SK-N-SH (cell line): ENCODE measurements around the gene HSPA14.

ENCODE experiments used
- CHD2 ChIP-seq: fragments of 150-350 bp; IDR thresholded peaks from 2 replicates; pipeline ENCODE4 v1.6.1; 2018; ENCODE audit warnings: low read length; ENCODE audit not compliant: partially characterized antibody
- ELF1 ChIP-seq: IDR thresholded peaks from 2 replicates; pipeline ENCODE4 v1.4.0; 2012
- EP300 ChIP-seq, 2 experiments: IDR thresholded peaks; 2 replicates each; pipeline versions ENCODE4 v1.4.0 to v1.6.1; 2012; ENCODE audit warnings: borderline replicate concordance in 1 of 2, low read depth in 1 of 2, low read length in 1 of 2
- GABPA ChIP-seq: IDR thresholded peaks from 2 replicates; pipeline ENCODE4 v1.4.0; 2012; ENCODE audit warnings: low read depth, mild to moderate bottlenecking
- JUND ChIP-seq: IDR thresholded peaks from 2 replicates; pipeline ENCODE4 v1.4.0; 2012
- NFIC ChIP-seq: IDR thresholded peaks from 2 replicates; pipeline ENCODE4 v1.4.0; 2012; ENCODE audit warnings: borderline replicate concordance
- SMC3 ChIP-seq: IDR thresholded peaks from 2 replicates; pipeline ENCODE4 v1.6.1; 2012; ENCODE audit warnings: low read depth, low read length, improper control_type of control experiment
- TAF1 ChIP-seq: IDR thresholded peaks from 2 replicates; pipeline ENCODE4 v1.6.1; 2012; ENCODE audit warnings: low read depth, mild to moderate bottlenecking, low read length, moderate library complexity, borderline replicate concordance
- TF ChIP-seq, protein P1 (sequence below): fragments of 200-600 bp; sonication (generic); IDR thresholded peaks from 2 replicates; pipeline ENCODE4 v1.6.1; 2017; ENCODE audit warnings: antibody characterized with exemption, mild to moderate bottlenecking, moderate library complexity
- TF ChIP-seq, protein P2 (sequence below): fragments of 150-350 bp; IDR thresholded peaks from 2 replicates; pipeline ENCODE4 v1.6.1; 2017; ENCODE audit warnings: antibody characterized with exemption, low read length, low read depth, borderline replicate concordance
- TF ChIP-seq, protein P3 (sequence below): IDR thresholded peaks from 2 replicates; pipeline ENCODE4 v1.6.1; 2012; ENCODE audit warnings: mild to moderate bottlenecking, low read depth, low read length, moderate library complexity
- TF ChIP-seq, protein P4 (sequence below): IDR thresholded peaks from 2 replicates; pipeline ENCODE4; 2012

DNA sequence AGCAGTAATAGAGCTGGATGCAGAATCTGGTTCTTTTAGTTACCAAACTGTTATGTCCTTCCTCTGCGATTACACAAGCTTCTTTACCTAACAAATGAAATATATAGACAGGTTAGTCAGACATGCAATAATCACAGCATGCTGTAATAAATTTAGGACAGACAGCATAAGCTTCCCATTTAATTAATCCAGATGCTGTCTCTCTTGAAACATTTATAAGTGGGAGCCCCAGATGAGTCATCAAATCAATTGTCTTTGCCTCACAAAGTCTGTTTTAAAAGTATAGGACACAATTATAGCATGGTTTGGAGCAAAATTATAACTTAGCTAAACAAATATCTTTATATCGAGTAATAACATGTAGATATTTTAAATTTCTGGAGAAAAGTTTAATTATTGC, 1.9 kb upstream of the HSPA14 start:
- TF ChIP-seq, protein P1, sequence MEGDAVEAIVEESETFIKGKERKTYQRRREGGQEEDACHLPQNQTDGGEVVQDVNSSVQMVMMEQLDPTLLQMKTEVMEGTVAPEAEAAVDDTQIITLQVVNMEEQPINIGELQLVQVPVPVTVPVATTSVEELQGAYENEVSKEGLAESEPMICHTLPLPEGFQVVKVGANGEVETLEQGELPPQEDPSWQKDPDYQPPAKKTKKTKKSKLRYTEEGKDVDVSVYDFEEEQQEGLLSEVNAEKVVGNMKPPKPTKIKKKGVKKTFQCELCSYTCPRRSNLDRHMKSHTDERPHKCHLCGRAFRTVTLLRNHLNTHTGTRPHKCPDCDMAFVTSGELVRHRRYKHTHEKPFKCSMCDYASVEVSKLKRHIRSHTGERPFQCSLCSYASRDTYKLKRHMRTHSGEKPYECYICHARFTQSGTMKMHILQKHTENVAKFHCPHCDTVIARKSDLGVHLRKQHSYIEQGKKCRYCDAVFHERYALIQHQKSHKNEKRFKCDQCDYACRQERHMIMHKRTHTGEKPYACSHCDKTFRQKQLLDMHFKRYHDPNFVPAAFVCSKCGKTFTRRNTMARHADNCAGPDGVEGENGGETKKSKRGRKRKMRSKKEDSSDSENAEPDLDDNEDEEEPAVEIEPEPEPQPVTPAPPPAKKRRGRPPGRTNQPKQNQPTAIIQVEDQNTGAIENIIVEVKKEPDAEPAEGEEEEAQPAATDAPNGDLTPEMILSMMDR, result no peak
- no peak for TF ChIP-seq TAF1
- TF ChIP-seq NFIC, result no peak
- TF ChIP-seq, protein P2, sequence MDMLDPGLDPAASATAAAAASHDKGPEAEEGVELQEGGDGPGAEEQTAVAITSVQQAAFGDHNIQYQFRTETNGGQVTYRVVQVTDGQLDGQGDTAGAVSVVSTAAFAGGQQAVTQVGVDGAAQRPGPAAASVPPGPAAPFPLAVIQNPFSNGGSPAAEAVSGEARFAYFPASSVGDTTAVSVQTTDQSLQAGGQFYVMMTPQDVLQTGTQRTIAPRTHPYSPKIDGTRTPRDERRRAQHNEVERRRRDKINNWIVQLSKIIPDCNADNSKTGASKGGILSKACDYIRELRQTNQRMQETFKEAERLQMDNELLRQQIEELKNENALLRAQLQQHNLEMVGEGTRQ, result no peak
- TF ChIP-seq GABPA, result no peak
- no peak for TF ChIP-seq ELF1
- TF ChIP-seq, protein P3, sequence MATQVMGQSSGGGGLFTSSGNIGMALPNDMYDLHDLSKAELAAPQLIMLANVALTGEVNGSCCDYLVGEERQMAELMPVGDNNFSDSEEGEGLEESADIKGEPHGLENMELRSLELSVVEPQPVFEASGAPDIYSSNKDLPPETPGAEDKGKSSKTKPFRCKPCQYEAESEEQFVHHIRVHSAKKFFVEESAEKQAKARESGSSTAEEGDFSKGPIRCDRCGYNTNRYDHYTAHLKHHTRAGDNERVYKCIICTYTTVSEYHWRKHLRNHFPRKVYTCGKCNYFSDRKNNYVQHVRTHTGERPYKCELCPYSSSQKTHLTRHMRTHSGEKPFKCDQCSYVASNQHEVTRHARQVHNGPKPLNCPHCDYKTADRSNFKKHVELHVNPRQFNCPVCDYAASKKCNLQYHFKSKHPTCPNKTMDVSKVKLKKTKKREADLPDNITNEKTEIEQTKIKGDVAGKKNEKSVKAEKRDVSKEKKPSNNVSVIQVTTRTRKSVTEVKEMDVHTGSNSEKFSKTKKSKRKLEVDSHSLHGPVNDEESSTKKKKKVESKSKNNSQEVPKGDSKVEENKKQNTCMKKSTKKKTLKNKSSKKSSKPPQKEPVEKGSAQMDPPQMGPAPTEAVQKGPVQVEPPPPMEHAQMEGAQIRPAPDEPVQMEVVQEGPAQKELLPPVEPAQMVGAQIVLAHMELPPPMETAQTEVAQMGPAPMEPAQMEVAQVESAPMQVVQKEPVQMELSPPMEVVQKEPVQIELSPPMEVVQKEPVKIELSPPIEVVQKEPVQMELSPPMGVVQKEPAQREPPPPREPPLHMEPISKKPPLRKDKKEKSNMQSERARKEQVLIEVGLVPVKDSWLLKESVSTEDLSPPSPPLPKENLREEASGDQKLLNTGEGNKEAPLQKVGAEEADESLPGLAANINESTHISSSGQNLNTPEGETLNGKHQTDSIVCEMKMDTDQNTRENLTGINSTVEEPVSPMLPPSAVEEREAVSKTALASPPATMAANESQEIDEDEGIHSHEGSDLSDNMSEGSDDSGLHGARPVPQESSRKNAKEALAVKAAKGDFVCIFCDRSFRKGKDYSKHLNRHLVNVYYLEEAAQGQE, result no peak
- TF ChIP-seq SMC3, result no peak
- TF ChIP-seq EP300 (IDR thresholded peaks at IDR 0.05; ENCODE audit: borderline replicate concordance in 1 of 2, low read depth in 1 of 2, low read length in 1 of 2), result no peak
- TF ChIP-seq, protein P4, sequence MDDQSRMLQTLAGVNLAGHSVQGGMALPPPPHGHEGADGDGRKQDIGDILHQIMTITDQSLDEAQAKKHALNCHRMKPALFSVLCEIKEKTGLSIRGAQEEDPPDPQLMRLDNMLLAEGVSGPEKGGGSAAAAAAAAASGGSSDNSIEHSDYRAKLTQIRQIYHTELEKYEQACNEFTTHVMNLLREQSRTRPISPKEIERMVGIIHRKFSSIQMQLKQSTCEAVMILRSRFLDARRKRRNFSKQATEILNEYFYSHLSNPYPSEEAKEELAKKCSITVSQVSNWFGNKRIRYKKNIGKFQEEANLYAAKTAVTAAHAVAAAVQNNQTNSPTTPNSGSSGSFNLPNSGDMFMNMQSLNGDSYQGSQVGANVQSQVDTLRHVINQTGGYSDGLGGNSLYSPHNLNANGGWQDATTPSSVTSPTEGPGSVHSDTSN, result no peak
- TF ChIP-seq JUND, result no peak
- TF ChIP-seq CHD2, result no peak
